NCI-H1694 (cell line): ENCODE measurements around the gene TTC21A.

Experiments
- DNase-seq: peaks from one replicate; lab custom pipeline; 2025; lab: John Stamatoyannopoulos, UW

TTC21A gene

DNA sequence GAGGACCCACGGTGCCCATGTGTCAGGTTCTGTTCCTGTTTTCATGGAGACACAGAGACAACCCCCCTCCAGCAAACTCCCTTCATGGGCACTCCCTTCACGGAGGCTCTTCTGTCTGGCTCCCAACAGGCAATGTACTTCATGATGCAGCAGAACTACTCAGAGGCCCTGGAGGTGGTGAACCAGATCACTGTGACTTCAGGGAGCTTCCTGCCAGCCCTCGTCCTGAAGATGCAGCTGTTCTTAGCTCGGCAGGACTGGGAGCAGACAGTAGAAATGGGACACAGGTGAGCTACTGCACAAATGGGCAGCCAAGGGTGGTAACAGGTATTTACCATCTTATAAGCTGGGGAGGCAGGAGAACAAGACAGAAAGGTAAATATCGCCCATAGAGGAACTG lies 7.0 kb downstream of the TTC21A start:
- no peak for DNase-seq

DNA sequence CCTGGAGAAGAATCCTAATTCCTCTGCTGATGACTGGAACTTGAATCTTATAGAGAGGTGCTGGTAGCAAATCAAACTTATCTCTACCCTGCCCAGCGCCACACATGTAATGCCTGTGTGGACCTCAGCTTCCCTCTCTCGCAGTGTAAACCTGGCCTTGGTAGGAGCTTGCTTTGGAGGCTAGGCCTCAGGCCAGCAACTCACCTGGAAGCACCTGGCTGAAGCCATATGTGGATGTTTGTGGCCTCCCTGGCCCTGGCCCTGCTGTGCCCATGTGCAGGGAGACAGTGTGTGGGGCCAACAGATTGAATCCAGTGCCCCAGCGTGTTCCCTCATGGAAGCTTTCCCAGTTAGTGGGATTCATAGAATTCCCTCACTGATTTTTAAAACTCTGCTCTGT lies 8.4 kb downstream of the TTC21A start:
- DNase-seq: no peak

DNA sequence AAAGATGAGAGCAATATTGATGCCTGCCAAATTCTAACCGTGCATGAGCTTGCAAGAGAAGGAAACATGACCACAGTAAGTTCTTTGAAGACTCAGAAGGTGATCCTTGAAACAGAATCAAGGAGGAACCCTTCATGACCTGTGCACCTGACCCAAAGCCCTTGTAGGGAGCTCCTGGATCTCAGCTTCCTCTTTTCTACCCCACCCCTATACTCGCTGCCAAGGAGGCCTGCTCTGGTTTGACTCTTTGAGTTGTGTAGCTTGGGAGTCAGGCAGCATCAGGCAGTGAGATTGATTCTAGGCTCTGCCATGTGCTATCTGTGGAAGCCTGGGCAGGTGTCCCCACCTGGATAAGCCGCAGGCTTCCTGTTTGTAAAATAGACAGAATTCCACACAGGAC lies 10.6 kb downstream of the TTC21A start:
- DNase-seq: no peak

DNA sequence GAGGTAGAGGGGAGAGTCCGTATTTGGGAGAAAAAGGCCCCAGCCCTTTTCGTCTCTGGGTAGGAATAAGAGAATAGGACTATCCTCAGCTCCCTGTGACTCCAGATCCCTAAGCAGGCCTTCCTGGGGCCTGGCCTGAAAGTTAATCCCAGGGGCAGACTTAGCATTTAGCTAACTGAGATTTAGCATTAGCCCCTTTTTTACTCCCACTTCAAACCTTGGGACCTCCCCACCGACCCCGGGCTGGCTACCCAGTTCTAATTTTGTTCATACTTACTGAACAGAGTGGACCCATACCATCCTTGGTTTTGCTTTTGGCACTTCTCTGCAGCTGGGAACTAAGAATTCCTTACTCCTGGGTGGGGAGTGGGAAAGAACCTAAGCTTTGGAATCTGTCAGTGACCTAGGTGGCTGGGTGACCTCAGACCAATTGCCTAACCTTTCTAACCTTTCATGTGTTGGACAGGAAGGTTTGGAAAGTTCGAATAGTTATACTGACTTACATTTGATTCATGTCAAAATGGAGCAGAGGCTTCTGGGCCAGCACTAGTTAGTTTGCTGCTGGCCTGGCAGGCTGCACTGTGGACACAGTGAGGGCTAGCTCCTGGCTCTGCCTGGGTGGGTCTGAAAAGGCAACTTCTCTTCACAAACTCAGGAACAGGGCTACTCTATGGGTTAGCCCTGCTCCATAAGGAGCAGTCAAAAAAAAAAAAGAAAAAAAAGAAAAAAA lies 11.6 kb downstream of the TTC21A start:
- DNase-seq: no peak

DNA sequence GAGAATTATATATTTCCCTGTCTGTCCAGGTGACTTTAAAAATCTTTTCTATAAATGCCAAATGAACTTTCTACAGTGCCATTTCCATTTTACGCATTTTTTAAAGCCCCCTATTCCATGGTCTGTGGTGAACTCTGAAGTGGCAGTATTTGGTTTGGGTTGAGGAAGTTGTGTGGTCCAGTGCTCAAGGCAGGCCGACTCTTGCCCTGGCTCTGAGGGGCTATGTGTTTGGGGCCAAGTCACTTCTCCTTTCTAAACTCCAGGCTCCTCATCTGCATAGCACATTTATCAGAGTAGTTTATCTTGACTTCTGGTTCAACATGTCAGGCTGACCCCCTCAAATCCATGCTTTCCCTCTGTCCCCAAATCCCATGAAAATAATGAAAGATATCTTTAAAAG lies 14.1 kb downstream of the TTC21A start:
- DNase-seq: no peak

DNA sequence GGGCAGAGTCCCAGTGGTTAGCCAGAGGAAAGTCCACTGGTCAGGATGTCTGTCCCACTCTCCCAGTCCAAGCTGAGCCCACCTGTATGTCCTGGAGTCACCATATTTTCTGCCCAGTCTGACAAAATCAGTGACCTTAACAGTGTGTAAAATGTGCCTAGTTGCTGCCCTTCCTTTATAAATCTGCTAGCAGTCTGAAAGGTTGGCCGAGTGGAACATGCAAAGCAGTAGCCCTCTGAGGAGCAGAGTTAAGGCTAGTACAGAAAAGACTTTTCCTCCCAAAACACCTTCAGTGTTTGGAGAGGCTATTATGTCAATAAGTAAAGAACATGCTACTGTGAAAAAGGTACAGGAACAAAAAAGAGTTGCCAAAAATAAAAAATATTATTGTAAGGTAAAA lies 15.3 kb downstream of the TTC21A start:
- DNase-seq: no peak

DNA sequence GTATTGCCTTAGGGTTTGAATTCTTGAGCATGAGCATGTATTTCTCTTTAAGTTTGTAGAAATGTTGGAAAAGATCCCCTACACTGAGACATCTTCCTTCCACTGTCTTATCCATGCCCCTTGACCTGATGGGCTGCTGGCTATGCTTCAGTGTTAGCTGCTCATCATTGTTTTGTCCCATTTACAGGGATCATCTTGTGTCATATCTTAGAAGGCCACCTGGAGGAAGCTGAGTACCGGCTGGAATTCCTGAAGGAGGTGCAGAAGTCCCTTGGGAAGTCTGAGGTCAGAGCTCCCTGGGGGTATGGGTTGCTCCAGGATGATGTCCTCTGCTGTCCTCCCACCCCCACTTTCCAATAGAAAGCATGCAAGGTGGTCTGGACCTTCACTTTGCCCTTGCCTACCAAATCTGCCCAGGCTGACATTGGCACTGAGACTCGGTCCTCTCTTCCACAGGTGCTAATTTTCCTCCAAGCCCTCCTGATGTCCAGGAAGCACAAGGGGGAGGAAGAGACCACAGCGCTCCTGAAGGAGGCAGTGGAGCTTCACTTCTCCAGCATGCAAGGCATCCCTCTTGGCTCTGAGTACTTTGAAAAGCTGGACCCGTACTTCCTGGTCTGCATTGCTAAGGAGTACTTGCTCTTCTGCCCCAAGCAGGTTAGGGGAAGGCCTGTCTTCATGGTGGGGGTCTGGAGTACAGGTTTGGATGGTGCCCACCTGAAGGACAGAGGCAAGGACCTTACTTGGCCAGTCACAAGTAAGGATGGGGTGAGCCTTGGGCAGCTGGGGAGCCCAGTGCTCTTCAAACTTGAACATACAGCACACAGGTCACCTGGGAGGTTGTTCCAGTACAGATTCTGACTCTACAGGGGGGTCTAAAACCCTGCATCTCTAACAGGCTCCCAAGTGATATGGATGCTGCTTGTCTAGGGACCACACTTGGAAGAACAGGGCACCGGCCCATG lies 17.7 kb downstream of the TTC21A start:
- DNase-seq: no peak

DNA sequence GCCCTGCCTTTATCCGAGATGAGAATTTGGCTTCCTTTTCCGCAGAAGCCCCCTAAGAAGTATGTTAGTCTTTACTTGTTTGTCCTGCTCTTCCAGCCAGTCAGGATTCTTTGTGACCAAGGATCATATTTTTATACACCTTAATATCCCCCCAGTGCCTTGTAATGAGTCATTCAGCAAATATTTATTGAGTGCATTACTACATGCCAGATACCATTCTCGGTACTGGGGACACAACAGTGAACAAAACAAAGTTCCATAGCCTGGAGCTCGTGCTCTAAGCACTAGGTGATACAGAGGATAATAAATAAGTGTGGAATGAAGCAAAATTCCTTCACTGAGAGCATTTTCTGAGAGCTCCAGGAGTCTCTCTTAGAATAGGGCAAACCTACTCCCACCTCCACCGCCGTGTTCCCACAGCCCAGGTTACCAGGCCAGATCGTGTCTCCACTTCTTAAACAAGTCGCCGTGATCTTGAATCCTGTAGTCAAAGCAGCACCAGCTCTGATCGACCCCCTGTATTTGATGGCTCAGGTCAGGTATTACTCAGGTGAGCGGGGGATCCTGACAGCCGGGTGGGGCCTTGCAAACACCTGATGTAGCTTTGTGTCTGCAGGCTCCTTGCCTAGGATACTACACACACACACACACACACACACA lies 18.5 kb downstream of the TTC21A start:
- DNase-seq: no peak

DNA sequence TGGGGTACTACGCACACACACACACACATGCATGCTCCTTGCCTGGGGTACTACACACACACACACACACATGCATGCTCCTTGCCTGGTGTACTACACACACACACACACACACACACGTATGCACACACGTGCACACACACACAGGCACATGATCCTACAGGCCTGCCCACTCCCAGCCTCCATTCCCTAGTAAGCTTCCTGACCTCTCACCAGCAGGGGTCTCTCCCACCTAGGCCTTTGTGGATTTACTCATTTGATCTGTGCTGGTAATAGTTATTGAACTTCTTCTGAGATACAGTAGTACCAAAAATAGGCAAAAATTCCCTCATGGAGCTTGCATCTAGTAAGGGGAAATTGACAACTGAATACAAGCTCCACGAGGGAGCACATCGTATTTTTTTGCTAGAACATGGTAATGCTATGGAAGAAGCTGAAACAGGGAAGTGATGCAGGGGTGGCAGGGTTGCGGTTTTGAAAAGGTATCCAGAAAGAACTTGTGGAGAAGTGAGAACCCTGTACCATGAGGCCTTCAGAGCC lies 19.1 kb downstream of the TTC21A start:
- no peak for DNase-seq

DNA sequence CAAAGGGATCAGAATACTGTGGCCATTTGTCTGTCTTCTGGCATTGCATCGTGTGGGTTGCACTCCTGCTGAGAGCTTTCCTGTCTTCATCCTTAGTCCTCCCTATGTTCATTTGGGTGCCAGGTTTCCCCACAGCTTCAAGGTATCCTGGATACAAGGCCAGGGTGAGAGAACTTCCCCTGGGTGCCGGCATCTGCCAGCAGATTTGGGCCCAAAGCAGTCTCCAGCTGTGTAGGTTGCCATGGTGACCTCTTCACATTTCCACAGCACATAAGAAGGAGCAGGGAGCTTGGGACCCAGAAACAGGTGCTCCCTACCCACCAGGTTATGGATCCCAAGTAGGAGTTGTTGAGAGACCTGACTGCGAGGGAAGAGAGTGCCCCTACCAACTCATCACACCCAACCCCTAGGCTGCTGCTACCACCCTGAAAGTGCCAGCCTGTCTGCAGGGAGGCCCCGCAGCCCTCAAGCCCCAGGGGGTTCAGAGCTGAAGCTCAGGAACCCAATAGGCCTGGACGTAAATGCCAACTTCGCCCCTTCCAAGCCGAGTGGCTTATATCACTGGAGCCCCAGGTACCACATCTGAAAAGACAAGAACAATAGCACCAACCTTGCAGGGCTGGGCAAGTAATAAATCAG lies 19.9 kb downstream of the TTC21A start:
- DNase-seq: no peak

DNA sequence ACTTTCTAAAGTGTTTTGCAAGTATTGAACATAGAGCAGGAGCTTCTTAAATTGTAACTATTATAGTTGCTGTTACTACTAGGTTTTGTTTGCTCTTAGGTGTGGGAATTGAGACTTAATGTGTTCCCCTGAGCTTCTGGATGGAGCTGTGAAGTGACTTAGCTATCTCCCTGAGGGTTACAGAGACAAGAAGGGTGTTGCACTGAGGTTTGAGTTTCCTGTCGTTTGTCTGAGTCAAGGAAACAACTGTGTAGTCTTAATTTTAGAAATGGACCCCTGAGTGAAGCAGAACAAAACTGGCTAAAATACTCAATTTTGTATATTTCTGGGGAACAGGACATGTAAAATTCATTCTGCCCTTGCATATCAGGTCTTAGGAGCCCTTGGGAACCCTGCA lies 20.4 kb downstream of the TTC21A start:
- no peak for DNase-seq

DNA sequence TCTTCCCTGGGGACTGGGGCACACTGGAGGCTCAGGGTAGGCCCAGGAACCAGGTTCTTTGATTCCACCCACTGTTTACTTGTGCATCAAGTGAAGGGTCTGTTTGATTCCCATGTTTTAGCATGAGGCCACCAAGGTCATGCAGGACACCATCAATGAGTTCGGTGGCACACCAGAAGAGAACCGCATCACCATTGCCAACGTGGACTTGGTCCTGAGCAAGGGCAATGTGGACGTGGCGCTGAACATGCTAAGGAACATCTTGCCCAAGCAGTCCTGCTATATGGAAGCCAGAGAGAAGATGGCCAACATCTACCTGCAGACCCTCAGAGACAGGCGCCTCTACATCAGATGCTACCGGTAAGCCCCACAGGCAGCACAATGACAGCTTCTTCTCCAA lies 21.5 kb downstream of the TTC21A start:
- no peak for DNase-seq

DNA sequence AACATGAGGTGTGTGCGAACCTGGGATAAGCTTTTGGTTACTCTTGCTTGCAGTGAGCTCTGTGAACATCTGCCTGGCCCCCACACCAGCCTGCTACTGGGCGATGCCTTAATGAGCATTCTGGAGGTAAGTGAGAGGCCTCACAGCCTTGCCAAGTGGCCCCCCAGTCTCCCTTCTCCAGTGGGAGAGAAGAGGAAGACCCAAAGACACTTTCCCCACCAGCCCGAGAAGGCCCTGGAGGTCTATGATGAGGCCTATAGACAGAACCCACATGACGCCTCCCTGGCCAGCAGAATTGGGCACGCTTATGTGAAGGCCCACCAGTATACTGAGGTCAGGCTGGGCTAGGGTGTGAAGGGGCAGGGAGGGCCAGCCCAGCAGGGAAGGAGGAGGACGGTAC lies 22.5 kb downstream of the TTC21A start:
- DNase-seq: no peak

DNA sequence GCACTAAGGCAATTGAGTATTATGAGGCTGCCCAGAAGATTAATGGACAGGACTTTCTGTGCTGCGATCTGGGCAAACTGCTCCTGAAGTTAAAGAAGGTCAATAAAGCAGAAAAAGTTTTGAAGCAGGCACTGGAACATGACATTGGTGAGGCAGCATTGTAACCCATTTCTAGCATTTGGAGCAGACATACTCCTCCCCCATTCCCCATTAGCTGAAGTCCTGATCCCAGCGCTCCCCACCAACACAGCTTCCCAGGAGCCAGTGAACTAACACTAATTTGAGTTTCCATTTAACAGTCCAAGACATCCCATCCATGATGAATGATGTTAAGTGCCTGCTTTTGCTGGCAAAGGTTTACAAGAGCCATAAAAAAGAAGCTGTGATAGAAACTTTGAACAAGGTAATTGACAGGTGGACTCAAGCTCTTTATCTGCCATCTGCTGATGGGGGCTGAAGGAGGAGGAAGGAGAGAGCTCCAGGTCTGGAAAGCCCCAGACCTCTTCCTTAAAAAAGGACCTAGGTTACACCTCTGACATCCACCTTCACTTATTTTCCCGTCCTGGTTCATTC lies 23.3 kb downstream of the TTC21A start:
- DNase-seq: no peak

DNA sequence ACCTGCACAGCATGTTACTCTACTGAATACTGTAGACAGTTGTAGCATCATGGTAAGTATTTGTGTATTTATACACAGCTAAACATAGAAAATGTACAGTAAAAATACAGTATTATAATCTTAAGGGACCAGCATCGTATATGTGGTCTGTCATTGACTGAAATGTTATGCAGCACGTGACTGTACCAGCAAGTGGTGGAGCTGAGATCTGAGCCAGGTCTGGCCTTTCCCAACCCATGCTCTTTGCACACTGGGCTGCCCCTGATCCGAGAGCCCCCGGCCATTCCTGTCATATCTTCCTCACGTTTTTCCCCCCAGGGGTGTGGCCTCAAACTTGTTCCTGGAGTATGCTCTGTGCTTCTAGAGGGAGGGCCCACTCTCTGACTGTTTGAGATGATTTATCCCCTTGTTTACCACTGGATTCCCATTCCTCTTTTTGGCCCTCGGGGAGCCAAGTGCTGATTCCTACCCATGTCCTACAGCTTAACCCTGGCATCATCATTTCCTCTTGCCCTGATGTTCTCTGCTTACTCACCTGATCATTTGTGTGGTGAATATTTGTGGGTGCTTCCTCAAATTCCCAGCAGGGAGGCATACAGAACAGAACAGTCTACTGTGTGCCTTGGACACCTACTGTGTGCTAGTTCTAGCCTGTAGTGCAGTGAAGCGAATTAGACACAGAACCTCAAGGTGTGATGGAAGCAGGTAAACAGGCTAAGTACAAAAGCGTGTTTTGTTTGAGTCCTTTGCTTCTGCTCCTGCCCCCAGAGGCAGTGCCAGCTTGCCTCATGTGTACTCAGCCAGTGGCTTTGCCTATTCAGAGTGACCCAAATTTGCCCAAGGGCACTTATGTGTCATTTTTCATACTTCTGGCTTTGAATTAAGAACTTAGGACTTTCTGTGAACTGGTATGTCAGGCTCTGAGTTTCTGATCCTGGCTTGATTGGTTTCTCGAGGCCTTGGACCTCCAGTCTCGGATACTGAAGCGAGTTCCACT lies 24.9 kb downstream of the TTC21A start:
- DNase-seq: no peak

DNA sequence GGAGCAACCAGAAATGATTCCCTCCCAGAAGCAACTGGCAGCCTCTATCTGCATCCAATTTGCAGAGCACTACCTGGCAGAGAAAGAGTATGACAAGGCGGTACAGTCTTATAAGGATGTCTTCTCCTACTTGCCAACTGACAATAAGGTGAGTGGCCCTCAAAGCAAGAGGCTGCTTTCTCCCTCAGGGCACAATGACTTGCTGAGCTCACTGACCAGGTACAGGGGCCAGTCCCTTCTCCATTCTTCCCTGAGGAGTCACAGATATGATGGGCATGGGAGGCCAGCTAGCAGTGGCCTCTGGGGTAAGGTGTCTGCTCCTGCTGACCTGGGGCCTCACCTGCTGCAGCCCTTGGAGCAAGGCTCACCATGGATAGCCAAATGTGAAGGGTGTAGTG lies 25.6 kb downstream of the TTC21A start:
- DNase-seq: no peak

DNA sequence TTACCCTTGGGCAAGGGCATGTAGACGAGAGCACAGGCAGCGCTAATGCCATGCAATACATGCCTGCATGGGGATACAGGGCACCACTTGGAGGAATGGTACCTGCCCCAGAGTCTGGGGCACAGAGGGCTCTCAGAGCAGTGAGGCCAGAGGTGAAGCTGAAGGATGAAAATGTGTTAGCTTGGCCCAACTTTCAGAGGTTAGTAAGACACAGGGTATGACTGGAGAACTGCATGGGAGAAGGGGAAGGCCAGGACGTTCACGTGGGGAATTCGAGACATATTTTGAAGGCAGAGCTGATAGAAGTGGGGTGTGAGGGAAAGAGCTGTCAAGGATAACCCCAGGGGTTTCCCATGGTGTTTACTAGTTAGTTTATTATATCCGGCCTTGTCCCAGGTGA lies 26.3 kb downstream of the TTC21A start:
- no peak for DNase-seq

DNA sequence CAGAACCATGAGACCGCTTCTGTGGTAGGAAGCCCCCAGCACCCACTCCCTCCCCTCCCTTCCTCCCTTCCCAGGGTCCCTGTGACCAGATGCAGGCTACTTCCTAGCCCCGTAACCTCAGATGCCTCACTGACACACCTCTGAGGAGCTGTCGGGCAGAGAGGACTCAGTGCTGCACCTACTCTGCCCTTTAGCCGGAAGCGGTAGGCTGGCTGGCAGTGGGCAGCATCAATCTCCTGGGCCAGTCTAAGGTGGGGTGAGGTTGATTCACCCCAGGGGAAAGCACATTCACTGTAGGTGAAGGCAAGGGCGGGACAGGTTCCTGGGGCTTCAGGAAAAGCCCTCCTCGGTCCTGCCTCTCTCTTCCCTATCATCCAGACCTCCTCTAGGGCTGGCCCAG lies 26.8 kb downstream of the TTC21A start:
- no peak for DNase-seq

DNA sequence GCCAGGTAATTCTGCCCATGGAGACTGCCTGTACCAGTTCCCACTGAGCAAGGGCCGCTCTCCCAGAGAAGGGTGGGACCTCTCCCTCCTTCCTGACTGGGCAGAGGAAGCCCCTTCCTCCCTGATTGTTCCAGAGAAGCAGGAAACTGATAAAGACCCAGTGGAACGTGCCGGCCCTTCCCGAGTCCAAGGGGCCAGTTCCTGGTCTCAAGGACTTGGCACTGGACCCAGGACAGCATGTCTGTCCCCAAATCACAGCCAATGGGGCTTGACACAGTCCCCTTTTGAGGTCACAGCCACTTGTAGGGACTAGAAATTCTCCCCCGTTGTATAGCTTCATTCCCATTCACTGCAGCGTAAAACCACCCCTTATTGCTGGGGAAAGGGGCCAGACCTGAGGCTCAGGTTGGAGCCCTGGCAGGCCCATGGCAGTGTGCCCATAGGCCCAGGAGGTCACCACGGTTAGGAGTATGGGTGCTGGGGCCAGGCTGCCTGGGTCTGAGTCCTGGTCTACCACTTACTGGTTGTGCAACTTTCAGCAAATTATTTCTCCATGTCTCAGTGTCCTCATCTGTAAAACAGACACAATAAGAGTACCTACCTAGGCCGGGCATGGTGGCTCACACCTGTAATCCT lies 27.8 kb downstream of the TTC21A start:
- no peak for DNase-seq
